ENCODE data around the gene CCL20.

Gene CCL20

GRCh38 chr2:227834423-227834822 lies 20.8 kb downstream of the CCL20 start:
- ChIA-PET POLR2A (no interaction called here), CTCF (interaction anchor here (0.7 kb wide), 1 partner anchor 28 kb away, joined by 3 read pairs; no protein-coding TSS in a partner anchor)
- no peaks in the 10 kb centered on the region for H3K4me1 ChIP-seq (ENCODE audit: control insufficient read depth, insufficient read depth, low read length)
- no peaks in the 10 kb centered on the region for H3K36me3 ChIP-seq (ENCODE audit: control insufficient read depth in 2 of 2, insufficient read depth in 1 of 2, low read length in 2 of 2)
- no peak overlapping the region for H3K4me3 ChIP-seq (ENCODE audit: low read depth, low read length)
- no peak overlapping the region for H3K27ac ChIP-seq (ENCODE audit: extremely low read depth, low read depth, low read length)
- H3K9me3 ChIP-seq (ENCODE audit: control insufficient read depth, insufficient read depth, low read depth, low read length): no peaks in the 10 kb centered on the region
- no peak for TF ChIP-seq PRDM10 (tag by site-specific recombination; IDR thresholded peaks at IDR 0.05)
- TF ChIP-seq ZBTB10 (tag by site-specific recombination; IDR thresholded peaks at IDR 0.05): no peak
- TF ChIP-seq ZNF24 (tag by site-specific recombination; IDR thresholded peaks at IDR 0.05): no peak
- TF ChIP-seq ZSCAN16 (tag by site-specific recombination; IDR thresholded peaks at IDR 0.05): no peak
- TF ChIP-seq ZNF426 (tag by site-specific recombination; IDR thresholded peaks at IDR 0.05): no peak
- TF ChIP-seq YY1 (tag by site-specific recombination; IDR thresholded peaks at IDR 0.05): no peak
- TF ChIP-seq ZBTB6 (tag by site-specific recombination; IDR thresholded peaks at IDR 0.05): no peak
- no peak for TF ChIP-seq SCRT2 (tag by site-specific recombination; IDR thresholded peaks at IDR 0.05)
- no peak for TF ChIP-seq ZNF555 (tag by site-specific recombination; conservative IDR thresholded peaks at IDR 0.05)
- no peak for TF ChIP-seq KLF1 (tag by site-specific recombination; IDR thresholded peaks at IDR 0.05)
- no peak for TF ChIP-seq ZNF423 (tag by site-specific recombination; IDR thresholded peaks at IDR 0.05)
- no peak for TF ChIP-seq ZNF776 (tag by site-specific recombination; IDR thresholded peaks at IDR 0.05; ENCODE audit: borderline replicate concordance)
- TF ChIP-seq MEIS1 (CRISPR knock-in tag; IDR thresholded peaks at IDR 0.05; ENCODE audit: borderline replicate concordance): no peak
- no peak for TF ChIP-seq ZNF510 (tag by site-specific recombination; IDR thresholded peaks at IDR 0.05; ENCODE audit: insufficient replicate concordance)

GRCh38 chr2:227834916-227835650 lies 21.4 kb downstream of the CCL20 start:
- TF ChIP-seq ZNF274 (IDR thresholded peaks at IDR 0.05; ENCODE audit: low read length): no peak
- no peak for TF ChIP-seq ZNF274 (tag by site-specific recombination; IDR thresholded peaks at IDR 0.05; ENCODE audit: borderline replicate concordance)
- no peak for TF ChIP-seq ZNF677 (tag by site-specific recombination; IDR thresholded peaks at IDR 0.05)
- TF ChIP-seq ZNF324 (tag by site-specific recombination; IDR thresholded peaks at IDR 0.05): no peak
- TF ChIP-seq ZNF629 (tag by site-specific recombination; IDR thresholded peaks at IDR 0.05): no peak
- no peak for TF ChIP-seq ZNF776 (tag by site-specific recombination; IDR thresholded peaks at IDR 0.05; ENCODE audit: borderline replicate concordance)
- TF ChIP-seq HIC1 (tag by site-specific recombination; IDR thresholded peaks at IDR 0.05): no peak
- no peak for TF ChIP-seq ZNF785 (tag by site-specific recombination; IDR thresholded peaks at IDR 0.05)
- no peak for TF ChIP-seq FEZF1 (tag by site-specific recombination; IDR thresholded peaks at IDR 0.05)
- TF ChIP-seq ZXDB (tag by site-specific recombination; IDR thresholded peaks at IDR 0.05): no peak
- Histone ChIP-seq H3K27ac (ENCODE audit: extremely low read depth, low read depth, low read length) (no peak overlapping the region), H3K9me3 (ENCODE audit: control insufficient read depth, insufficient read depth, low read depth, low read length) (no peaks in the 10 kb centered on the region), H3K36me3 (ENCODE audit: control insufficient read depth in 2 of 2, insufficient read depth in 1 of 2, low read length in 2 of 2) (no peaks in the 10 kb centered on the region), H3K4me1 (ENCODE audit: control insufficient read depth, insufficient read depth, low read length) (no peaks in the 10 kb centered on the region), H3K4me3 (ENCODE audit: low read depth, low read length) (no peak overlapping the region)
- POLR2A ChIA-PET: no interaction called here
- CTCF ChIA-PET: interaction anchor here (0.7 to 1.0 kb wide), 2 partner anchors 9 to 27 kb away, joined by 3 read pairs; no protein-coding TSS in a partner anchor
